HuH-7.5 (cell line): ENCODE measurements around the gene ABCC11.

Experiments used
- DNase-seq: peaks from one replicate; pipeline ENCODE4 v3.0.0; 2011; ENCODE audit warnings: low spot score

The ABCC11 gene

GRCh38 chr16:48247311-48247710 lies at the start of gene ABCC11:
Gene ABCC11 (minus strand): TSS chr16:48247539. CDS start chr16:48231921, 15,618 bp downstream.
- no peak for DNase-seq

DNA sequence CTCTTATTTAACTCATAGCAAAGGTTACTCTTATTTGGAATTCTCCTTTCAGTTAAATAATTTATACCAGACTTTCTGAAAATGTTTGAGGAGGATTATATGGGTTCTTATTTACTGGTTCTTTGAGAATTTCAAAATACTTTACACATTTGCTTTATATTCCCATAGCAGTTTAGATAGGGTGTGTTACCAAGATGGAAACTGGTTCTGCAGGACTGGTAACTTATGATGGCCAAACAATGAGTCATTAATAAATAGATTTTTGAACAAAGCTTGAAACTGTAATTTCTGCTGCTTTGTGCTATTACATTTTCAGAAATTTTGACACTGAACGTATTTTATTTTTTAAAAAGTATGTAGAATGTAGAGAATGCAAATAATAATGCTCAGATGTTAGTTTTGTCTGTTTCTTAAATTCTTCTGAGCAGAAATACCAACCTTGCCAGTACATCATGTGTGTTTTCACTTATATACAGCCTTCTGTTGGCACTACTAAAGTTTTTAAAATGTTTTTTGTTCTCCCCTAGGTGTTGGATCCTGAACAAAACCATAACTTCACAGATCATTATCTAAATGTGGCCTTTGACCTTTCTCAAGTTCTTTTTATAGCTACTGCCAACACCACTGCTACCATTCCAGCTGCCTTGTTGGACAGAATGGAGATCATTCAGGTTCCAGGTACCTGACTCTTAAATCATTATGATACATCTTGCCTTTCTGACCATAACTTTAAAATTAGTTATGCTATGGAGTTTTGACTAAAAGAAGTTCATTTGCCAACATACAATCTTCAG lies 48.3 kb upstream of the ABCC11 start:
- DNase-seq, result no peak

- DNase-seq, result no peak
These were observed 47.4 kb upstream of the ABCC11 start for GRCh38 chr16:48294724-48295123.

GRCh38 chr16:48292452-48292851 lies 45.1 kb upstream of the ABCC11 start:
- no peak for DNase-seq

GRCh38 chr16:48291754-48292153 lies 44.4 kb upstream of the ABCC11 start:
- DNase-seq, result no peak

DNA sequence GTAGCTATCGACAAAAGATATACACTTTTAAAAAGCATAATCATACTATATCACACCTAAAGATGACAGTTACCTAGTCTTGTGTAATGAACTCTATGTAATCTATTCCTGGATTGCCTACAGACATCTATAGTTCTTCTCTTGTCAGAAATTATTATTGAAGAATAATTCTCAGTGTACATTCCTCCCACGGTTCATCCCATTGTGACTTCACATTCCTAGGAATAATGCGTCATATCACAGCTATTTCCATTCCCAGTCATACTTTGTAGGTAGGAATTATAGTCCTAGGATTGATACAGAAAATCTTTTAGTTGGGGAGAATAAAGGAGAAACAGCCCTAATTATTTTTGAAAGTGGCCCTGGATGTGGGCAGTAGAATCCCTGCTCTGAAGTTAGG lies 44.0 kb upstream of the ABCC11 start:
- DNase-seq, result no peak

DNA sequence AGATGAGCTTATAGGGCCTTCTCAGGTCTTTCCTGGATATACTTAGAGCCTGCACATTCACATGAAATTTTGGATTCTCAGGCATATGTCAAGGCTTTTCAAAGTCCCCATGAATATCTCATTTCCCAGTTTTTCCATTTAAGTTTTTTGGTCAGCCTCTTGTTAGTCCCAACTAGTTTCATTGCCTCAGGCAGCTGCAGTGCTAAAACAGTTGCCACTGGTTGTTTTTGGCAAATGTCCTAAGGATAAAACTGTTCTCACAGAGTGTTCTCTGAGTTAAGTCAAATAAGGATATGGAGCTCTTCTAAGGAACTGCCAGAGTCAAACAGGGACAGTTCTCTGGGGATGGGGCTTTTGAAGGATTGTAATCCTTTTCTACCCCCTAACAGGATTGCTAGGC lies 39.9 kb upstream of the ABCC11 start:
- no peak for DNase-seq

- DNase-seq, result no peak
These were observed 37.6 kb upstream of the ABCC11 start for GRCh38 chr16:48284772-48285409.

- no peak for DNase-seq
These were observed 35.4 kb upstream of the ABCC11 start for GRCh38 chr16:48282636-48283263.

DNA sequence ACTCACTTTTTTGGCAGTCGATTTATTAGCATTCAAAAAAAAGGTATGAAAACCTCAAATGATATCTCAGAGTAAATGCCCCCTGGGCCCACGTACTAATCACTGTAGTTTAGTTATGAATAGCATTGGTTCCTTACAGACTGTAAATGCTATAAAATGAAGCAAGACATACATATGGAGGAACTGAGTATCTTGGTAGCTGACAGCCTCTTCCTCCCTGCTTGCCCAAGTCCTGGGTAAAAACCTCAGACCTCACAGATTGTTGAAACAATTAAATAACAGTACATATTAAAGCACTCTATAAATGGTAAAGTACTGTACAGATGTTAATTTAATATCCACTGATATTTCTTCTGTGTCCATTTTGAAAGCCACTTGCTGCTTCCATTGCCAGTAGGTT lies 33.2 kb upstream of the ABCC11 start:
- no peak for DNase-seq

GRCh38 chr16:48279199-48279598 lies 31.9 kb upstream of the ABCC11 start:
- no peak for DNase-seq

DNA sequence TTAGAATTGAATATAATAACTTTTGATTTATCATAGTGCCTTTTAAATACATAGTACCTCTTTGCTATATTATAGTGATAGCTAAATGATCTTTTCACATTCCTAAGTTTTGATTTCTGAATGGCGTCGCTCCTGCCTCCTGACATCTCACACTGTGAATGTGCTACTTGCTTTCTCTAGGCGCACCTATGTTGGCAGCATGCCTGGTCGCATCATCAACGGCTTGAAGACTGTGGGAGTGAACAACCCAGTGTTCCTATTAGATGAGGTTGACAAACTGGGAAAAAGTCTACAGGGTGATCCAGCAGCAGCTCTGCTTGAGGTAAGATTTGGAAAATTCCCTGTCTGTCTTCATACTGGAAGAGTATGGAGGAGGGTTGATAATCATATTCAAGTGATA lies 29.8 kb upstream of the ABCC11 start:
- no peak for DNase-seq

- no peak for DNase-seq
These were observed 28.8 kb upstream of the ABCC11 start for GRCh38 chr16:48276102-48276501.

DNA sequence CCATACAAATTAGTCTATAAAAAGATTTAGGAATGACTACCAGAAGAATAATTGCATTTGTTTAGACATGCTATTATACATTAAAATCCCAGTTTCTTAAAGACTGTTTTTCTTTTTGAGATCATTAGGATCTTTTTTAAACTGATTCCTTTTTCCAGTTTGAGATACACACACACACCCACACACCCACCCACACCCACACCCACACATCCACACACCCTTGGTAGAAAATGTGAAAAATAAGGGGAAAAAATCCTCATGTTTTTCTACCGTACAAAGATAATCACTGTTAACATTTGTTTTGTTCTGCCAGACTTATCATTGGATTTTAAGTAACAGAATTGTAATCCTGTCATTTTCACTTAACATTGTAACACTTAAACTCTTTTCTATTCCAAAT lies 27.1 kb upstream of the ABCC11 start:
- DNase-seq, result no peak

DNA sequence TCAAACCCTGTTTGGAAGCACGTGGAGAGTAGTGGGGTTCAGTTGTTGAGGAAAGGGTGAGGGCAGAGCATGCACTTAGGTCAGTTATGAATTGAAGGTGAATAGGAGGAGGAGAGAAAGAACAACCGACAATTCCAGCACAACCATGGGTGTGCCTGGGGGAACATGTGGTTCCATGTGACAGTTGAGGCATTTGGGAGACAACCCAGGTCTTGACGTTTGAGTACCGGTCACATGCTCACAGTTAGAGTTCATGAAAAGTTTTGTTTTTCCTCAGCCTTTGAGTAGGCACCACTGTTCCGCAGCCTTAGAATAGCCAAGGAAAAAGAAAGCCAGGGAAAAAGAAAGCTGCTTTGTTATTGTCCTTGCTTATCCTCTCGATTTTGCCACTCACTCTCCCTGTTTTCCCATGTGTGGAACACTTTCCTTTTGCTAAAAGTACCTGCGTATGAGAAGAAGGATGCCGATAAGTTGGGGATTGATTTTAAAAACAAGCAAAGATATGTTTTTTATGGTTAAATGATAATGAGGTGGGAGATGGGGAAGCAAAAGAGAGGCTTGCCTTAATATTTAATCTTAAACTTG lies 25.6 kb upstream of the ABCC11 start:
- no peak for DNase-seq

DNA sequence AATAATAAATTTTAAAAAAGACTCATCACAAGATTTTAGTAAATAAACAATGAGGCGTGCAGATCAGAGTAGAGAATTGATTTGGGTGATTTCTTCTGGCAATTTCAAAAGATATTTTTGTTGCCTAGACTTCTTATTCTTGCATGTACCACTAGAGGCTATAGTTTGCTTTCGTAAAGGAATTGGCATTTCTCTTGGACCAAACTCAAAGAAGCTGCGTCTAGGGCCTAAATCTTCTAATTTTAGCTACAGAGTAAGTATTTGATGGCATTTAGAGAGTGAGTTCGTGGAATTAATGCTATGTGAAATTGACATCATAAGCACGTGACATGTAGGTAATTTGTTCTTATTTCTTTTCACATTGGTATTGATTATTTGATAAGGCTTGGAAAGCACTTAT lies 24.4 kb upstream of the ABCC11 start:
- no peak for DNase-seq

DNA sequence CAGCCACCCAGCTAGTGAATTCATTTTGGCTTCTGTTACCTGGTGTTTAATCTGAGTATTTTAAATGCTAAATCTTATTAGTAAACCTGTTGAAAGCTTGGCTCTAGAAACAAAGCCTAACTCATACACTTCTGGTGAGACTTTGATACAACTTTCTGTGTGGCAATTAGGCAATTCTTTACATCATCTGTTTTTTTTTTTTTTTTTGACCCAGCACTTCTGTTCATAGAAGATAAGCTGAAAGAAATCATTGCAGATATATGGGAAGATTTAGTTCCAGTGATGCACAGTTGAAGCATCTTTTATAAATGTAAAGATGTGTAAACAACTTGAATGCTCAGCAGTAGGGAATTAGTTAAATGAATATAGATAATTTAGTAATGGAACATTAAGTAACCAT lies 21.7 kb upstream of the ABCC11 start:
- no peak for DNase-seq

GRCh38 chr16:48262631-48263030 lies 15.3 kb upstream of the ABCC11 start:
- no peak for DNase-seq

GRCh38 chr16:48261569-48261968 lies 14.2 kb upstream of the ABCC11 start:
- no peak for DNase-seq

DNA sequence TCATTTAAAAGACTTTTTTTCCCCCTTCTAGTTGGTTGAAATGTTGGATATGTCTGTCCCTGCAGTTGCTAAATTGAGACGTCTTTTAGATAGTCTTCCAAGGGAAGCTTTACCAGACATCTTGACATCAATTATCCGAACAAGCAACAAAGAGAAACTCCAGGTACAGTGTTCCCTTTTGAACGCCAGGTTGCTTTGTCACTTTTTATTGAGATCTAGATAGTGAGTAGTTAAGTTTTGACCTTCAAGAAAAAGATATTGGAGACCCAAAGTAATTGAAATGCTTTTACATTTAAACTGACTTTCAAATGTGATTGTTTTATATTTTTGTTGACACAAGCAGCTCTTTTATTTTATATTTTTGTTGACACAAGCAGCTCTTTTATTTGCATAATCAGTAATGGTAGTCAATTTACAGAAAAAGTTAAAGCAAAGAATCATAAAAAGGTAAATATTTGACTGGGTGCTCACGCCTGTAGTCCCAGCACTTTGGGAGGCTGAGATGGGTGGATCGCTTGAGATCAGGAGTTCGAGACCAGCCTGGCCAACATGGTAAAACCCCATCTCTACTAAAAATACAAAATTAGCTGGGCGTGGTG lies 9.3 kb upstream of the ABCC11 start:
- DNase-seq, result no peak

DNA sequence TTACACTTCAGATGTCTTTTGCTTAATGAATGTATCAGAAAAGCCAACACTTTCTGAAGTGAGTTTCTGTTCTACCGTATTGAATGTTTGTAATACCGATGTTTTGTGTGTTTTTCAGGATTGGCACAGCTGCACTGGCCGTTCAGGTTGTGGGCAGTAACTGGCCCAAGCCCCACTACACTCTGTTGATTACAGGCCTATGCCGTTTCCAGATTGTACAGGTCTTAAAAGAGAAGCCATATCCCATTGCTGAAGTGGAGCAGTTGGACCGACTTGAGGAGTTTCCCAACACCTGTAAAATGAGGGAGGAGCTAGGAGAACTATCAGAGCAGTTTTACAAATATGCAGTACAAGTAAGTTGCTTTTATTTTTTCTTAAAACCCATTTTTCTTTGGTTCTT lies 4.7 kb upstream of the ABCC11 start:
- DNase-seq, result no peak

DNA sequence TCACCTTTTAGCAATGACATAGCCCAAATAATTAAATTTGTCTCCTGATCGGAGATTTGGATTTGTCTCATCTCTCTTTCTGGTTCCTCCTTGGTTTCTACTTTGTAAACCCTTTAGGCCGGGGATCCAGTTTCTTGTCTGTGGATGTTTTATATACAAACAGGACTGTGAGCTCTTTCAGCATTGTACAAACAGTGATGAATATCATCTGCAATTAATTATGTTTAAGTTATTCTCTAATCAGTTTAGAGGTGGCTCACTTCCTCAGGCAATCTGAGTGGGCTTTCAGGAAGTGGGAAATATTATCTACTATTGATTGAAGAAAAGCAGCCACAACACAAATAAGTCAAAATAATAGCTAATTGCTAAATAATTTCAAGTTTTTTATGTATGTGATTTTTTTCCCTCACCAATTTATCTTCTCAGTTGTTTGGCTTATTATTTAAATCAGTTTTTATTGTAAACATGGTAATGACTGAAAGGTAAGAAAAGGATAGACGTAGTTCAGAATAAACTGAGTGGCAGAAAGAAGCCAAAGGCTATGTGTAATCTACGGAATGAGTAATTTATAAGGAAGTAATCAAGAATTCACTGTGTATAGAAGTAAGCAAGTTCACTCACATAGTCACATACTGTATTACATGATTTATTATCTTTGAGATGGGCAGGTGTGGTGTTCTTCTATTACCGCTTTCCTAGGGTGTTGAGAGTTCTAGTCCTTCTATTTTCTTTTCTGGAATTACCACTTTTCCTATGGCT lies 3.4 kb upstream of the ABCC11 start:
- DNase-seq, result no peak
